Measurements from ENCODE around the gene RNLS.
A peak's percentile ranks its signal among the peaks of the same experiment; 100 is the strongest.

RNLS gene

DNA sequence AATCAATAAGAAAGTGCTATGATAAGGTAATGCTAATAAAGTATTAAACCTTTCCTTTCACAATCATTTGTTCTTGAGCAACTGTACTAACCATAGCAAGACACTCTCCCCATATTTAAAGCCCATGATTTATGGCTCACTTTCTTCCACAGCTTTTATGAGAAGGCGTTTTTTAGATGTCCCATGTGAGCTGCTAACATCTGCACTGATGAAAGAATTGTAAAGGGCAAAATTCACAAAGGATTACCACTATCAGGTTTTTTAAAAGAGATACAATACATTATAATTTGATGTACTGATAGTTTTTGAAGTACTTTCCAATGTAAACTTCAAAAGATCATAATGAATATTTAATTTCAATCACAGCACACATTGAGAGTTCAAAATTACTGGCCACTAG is 75.7 kb downstream of the RNLS start:
- Histone ChIP-seq H3K9me3 (ENCODE audit: control insufficient read depth in 5 of 5, low read length in 5 of 5) (no peaks in the 10 kb centered on the region), H3K4me3 (ENCODE audit: low read depth in 1 of 5, low read length in 5 of 5) (no peak overlapping the region), H3K27ac (ENCODE audit: low read depth, low read length) (no peak overlapping the region), H3K36me3 (ENCODE audit: control insufficient read depth in 5 of 5, insufficient read depth in 5 of 5, low read length in 5 of 5) (no peaks in the 10 kb centered on the region), H3K27me3 (ENCODE audit: control insufficient read depth in 5 of 5, insufficient read depth in 4 of 5, low read length in 5 of 5) (no peaks in the 10 kb centered on the region), H3K4me1 (ENCODE audit: control insufficient read depth in 5 of 5, insufficient read depth in 5 of 5, low read length in 5 of 5) (peaks cover 0 to 17% (median 0%) of the 10 kb centered on the region in 5 donors), H3K9ac (ENCODE audit: low read length in 5 of 5) (peak overlapping the region in 1 of 5 donors; percentile 22)

DNA sequence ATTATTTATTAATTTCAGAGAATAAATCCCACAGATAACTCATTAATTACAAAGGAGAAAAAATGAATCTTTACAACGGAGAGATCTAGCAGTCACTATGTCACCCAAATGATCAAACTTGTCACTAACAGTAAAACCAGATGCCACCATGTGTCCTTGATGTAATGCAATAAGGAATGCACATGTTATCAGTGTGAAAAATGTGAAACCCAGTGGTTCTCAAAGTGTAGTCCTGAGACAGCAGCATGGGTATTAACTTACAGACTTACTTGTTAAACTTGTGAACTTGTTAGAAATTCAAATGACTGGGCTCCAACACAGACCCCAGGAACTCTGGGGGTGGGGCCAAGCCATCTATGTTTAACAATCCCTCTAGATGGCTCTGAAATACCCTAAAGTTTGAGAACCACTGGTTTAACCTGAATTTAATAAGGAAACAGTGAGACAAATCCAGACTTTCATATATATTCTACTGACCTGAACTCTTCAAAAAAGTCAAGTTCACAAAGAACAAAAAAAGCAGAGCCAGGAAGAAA is 77.4 kb downstream of the RNLS start:
- H3K27ac ChIP-seq (ENCODE audit: low read depth, low read length), result no peak overlapping the region
- no peaks in the 10 kb centered on the region for H3K27me3 ChIP-seq (ENCODE audit: control insufficient read depth in 5 of 5, insufficient read depth in 4 of 5, low read length in 5 of 5)
- no peak overlapping the region for H3K4me3 ChIP-seq (ENCODE audit: low read depth in 1 of 5, low read length in 5 of 5)
- H3K4me1 ChIP-seq (ENCODE audit: control insufficient read depth in 5 of 5, insufficient read depth in 5 of 5, low read length in 5 of 5), result peaks cover 0 to 17% (median 0%) of the 10 kb centered on the region in 5 donors
- H3K9ac ChIP-seq (ENCODE audit: low read length in 5 of 5), result no peak overlapping the region
- no peaks in the 10 kb centered on the region for H3K36me3 ChIP-seq (ENCODE audit: control insufficient read depth in 5 of 5, insufficient read depth in 5 of 5, low read length in 5 of 5)
- no peaks in the 10 kb centered on the region for H3K9me3 ChIP-seq (ENCODE audit: control insufficient read depth in 5 of 5, low read length in 5 of 5)

DNA sequence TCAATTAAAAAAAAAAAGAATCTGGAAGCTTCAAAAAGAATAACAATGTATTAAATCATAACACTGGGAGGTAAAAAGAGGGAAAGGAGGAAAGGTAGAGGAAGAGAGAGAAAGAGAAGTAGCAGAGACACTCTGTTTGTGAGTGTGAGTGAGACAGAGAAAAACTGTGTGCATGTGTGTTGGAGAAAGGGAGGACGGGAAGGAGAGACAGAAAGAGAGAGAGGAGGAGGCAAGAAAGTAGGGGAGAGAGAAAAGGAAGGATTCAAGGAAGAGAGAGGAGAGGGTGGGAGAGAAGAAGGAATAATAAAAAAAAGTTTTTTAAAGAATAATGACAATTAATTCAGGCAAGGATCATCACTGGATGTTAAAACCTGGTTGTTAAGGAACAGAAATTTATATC is 77.9 kb downstream of the RNLS start:
- no peak overlapping the region for H3K27ac ChIP-seq (ENCODE audit: low read depth, low read length)
- no peaks in the 10 kb centered on the region for H3K9me3 ChIP-seq (ENCODE audit: control insufficient read depth in 5 of 5, low read length in 5 of 5)
- H3K27me3 ChIP-seq (ENCODE audit: control insufficient read depth in 5 of 5, insufficient read depth in 4 of 5, low read length in 5 of 5), result no peaks in the 10 kb centered on the region
- peaks cover 0 to 21% (median 0%) of the 10 kb centered on the region in 5 donors for H3K4me1 ChIP-seq (ENCODE audit: control insufficient read depth in 5 of 5, insufficient read depth in 5 of 5, low read length in 5 of 5)
- H3K36me3 ChIP-seq (ENCODE audit: control insufficient read depth in 5 of 5, insufficient read depth in 5 of 5, low read length in 5 of 5), result no peaks in the 10 kb centered on the region
- no peak overlapping the region for H3K9ac ChIP-seq (ENCODE audit: low read length in 5 of 5)
- H3K4me3 ChIP-seq (ENCODE audit: low read depth in 1 of 5, low read length in 5 of 5), result no peak overlapping the region

DNA sequence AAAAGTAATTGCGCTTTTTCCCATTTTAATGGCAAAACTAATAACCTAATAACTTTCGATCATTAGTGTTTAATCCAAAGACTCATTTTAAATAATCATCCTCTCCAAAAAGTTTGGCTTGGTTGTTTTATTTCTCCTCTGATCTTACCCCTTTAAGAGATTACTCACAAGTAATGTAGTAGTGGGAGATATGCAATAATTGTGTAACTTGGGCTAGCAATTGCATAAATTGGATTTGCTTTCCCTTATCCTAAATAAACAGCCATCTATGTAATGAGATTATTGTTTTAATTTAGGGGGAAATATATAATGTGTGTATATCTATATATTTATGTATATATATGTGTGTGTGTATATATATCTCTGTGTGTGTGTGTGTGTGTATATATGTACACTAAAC is 82.5 kb downstream of the RNLS start:
- H3K9ac ChIP-seq (ENCODE audit: low read length in 5 of 5), result no peak overlapping the region
- peaks cover 0 to 25% (median 2%) of the 10 kb centered on the region in 5 donors for H3K4me1 ChIP-seq (ENCODE audit: control insufficient read depth in 5 of 5, insufficient read depth in 5 of 5, low read length in 5 of 5)
- H3K27ac ChIP-seq (ENCODE audit: low read depth, low read length), result no peak overlapping the region
- H3K36me3 ChIP-seq (ENCODE audit: control insufficient read depth in 5 of 5, insufficient read depth in 5 of 5, low read length in 5 of 5), result no peaks in the 10 kb centered on the region
- no peaks in the 10 kb centered on the region for H3K27me3 ChIP-seq (ENCODE audit: control insufficient read depth in 5 of 5, insufficient read depth in 4 of 5, low read length in 5 of 5)
- H3K9me3 ChIP-seq (ENCODE audit: control insufficient read depth in 5 of 5, low read length in 5 of 5), result no peaks in the 10 kb centered on the region
- H3K4me3 ChIP-seq (ENCODE audit: low read depth in 1 of 5, low read length in 5 of 5), result no peak overlapping the region

DNA sequence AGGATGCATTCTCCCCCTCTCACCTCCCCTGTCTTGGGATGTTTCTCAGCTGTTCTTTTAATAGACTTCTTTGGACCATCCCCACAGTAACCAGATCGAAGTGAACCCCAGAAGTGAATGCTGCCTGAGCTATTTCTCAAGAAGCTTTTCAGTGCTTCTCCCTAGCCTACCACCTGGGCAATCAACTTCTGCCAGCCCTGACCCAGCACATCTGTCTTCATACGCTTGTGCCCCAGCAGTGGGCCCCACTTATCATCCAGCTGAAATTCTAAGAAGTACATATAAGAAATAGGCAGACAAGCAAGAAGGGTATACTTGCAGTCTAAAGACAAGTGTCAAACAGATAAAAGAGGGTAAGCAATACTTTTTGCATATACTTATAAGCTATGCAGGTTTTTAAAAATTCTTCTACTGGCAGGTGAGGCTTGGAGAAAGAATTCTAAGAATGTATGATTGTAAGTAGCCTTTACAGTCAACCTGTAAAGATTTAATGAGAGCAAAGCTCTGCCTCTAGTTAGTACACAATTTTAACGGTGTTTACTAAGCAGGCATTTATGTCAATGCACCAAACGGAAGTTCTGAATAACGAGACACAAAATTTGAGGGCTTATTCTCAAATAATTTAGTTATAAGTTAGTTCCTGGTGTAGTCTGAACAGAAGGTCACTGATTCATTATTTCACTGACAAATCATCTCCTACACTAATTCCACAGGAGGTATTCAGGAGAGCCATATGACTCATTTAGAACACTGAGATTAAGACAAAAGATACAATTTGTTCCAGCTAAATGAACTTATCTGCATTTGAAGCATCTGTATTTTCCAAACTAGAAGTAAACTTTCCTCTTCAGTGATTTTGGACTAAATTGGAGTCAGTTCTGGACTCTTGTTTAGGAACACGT is 83.3 kb downstream of the RNLS start:
- no peaks in the 10 kb centered on the region for H3K36me3 ChIP-seq (ENCODE audit: control insufficient read depth in 5 of 5, insufficient read depth in 5 of 5, low read length in 5 of 5)
- H3K27me3 ChIP-seq (ENCODE audit: control insufficient read depth in 5 of 5, insufficient read depth in 4 of 5, low read length in 5 of 5), result no peaks in the 10 kb centered on the region
- H3K9me3 ChIP-seq (ENCODE audit: control insufficient read depth in 5 of 5, low read length in 5 of 5), result no peaks in the 10 kb centered on the region
- H3K9ac ChIP-seq (ENCODE audit: low read length in 5 of 5), result no peak overlapping the region
- peaks cover 0 to 25% (median 2%) of the 10 kb centered on the region in 5 donors for H3K4me1 ChIP-seq (ENCODE audit: control insufficient read depth in 5 of 5, insufficient read depth in 5 of 5, low read length in 5 of 5)
- peak overlapping the region in 1 of 5 donors; percentile 8 for H3K4me3 ChIP-seq (ENCODE audit: low read depth in 1 of 5, low read length in 5 of 5)
- H3K27ac ChIP-seq (ENCODE audit: low read depth, low read length), result peak overlapping the region; percentile 20

DNA sequence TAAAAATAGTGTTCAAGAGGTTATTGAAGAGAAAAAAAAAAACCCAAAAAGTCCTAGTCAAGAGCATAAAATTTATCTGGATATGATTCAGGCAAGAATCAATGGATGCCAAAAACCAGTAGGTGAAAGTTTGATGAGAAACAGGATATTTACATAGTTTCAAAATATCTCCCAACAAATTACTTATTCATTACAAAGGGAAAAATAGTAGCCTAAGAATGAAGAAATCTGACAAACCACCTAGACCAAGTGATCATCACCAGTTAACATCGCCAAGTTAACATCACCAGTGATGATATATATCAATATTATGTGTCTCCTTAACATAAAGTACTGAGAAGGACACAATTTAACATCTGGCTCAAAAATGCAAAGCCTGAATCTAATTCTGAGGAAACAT is 85.2 kb downstream of the RNLS start:
- H3K4me1 ChIP-seq (ENCODE audit: control insufficient read depth in 5 of 5, insufficient read depth in 5 of 5, low read length in 5 of 5), result peaks cover 0 to 25% (median 2%) of the 10 kb centered on the region in 5 donors
- H3K36me3 ChIP-seq (ENCODE audit: control insufficient read depth in 5 of 5, insufficient read depth in 5 of 5, low read length in 5 of 5), result no peaks in the 10 kb centered on the region
- no peak overlapping the region for H3K4me3 ChIP-seq (ENCODE audit: low read depth in 1 of 5, low read length in 5 of 5)
- H3K27ac ChIP-seq (ENCODE audit: low read depth, low read length), result peak overlapping the region; percentile 66
- H3K9me3 ChIP-seq (ENCODE audit: control insufficient read depth in 5 of 5, low read length in 5 of 5), result no peaks in the 10 kb centered on the region
- no peaks in the 10 kb centered on the region for H3K27me3 ChIP-seq (ENCODE audit: control insufficient read depth in 5 of 5, insufficient read depth in 4 of 5, low read length in 5 of 5)
- no peak overlapping the region for H3K9ac ChIP-seq (ENCODE audit: low read length in 5 of 5)

DNA sequence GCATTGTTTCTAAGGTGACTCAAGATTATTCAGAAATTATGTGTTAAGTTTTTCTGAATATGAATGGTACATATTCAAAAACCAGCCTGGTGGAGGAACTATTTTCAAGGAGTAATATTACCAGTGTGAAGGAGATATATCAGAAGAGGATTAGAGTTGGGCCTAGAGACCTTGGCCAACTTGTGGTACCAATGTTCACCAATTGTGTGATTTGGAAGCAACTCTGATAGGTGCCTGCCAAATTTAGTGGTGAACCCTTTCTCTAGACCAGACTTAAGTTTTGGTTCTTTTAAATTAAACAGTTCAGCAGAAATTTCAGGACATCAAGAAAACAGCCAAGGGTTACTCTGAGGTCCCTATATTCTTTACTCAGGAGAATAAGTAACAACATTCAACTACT is 88.6 kb downstream of the RNLS start:
- Histone ChIP-seq H3K9ac (ENCODE audit: low read length in 5 of 5) (no peak overlapping the region), H3K27ac (ENCODE audit: low read depth, low read length) (no peak overlapping the region), H3K9me3 (ENCODE audit: control insufficient read depth in 5 of 5, low read length in 5 of 5) (no peaks in the 10 kb centered on the region), H3K4me3 (ENCODE audit: low read depth in 1 of 5, low read length in 5 of 5) (no peak overlapping the region), H3K4me1 (ENCODE audit: control insufficient read depth in 5 of 5, insufficient read depth in 5 of 5, low read length in 5 of 5) (peaks cover 0 to 13% (median 2%) of the 10 kb centered on the region in 5 donors), H3K27me3 (ENCODE audit: control insufficient read depth in 5 of 5, insufficient read depth in 4 of 5, low read length in 5 of 5) (no peaks in the 10 kb centered on the region), H3K36me3 (ENCODE audit: control insufficient read depth in 5 of 5, insufficient read depth in 5 of 5, low read length in 5 of 5) (no peaks in the 10 kb centered on the region)

DNA sequence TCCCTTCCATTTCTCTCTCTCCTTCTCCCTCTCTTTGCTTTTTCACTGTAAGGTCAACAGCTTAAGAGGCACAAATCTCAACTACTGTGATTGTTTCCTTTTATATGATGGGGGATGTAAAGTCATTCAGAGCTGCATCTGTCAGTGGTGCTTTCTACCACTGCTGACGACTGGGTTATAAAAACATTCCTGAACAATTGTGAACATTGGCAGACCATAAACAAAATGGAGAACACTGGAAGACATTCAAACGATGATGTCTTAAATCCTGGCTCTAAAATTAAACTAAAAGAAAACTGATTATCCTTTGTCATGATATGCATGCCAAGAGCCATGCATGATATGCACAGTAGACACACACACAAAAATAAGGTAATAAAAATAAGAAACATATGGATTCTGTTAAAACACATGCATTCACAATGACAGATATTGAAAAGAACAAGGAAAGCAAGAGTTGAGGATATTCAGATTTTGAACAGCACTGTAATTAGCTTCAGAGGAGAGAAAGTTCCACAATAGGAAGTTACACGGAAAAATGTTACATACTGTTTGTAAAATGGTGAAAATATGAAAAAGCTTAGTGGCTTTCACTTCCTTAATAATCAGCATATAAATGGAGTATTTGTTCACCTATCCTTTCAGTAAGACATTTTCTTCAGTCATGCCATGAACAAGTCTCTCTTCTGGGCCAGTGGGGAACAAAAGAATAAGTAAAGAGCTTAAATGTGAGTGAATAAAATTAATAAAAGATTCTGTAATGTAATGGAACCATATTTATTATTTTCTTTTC is 89.2 kb downstream of the RNLS start:
- Histone ChIP-seq H3K36me3 (ENCODE audit: control insufficient read depth in 5 of 5, insufficient read depth in 5 of 5, low read length in 5 of 5) (no peaks in the 10 kb centered on the region), H3K9me3 (ENCODE audit: control insufficient read depth in 5 of 5, low read length in 5 of 5) (no peaks in the 10 kb centered on the region), H3K27me3 (ENCODE audit: control insufficient read depth in 5 of 5, insufficient read depth in 4 of 5, low read length in 5 of 5) (no peaks in the 10 kb centered on the region), H3K4me1 (ENCODE audit: control insufficient read depth in 5 of 5, insufficient read depth in 5 of 5, low read length in 5 of 5) (peaks cover 0 to 13% (median 2%) of the 10 kb centered on the region in 5 donors), H3K27ac (ENCODE audit: low read depth, low read length) (no peak overlapping the region), H3K4me3 (ENCODE audit: low read depth in 1 of 5, low read length in 5 of 5) (no peak overlapping the region), H3K9ac (ENCODE audit: low read length in 5 of 5) (no peak overlapping the region)

DNA sequence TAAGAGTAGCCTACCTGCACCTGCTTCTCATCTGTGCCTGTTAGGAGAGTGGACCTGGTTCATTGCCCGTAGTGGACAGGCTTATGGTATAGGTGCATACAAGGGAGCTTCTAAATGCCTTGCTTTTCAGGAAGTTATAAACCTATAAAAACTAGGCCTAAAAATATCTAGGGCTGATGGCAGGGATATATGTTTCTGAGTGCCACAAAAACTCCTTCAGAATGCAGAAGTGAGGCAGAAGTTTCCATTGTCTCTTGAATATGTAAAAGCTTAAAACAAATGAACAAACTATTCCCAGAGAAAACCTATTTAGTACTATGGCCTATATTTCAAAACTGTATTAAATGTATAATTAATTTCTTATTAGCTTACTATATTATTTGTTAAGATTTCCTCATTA is 91.8 kb downstream of the RNLS start:
- Histone ChIP-seq H3K4me1 (ENCODE audit: control insufficient read depth in 5 of 5, insufficient read depth in 5 of 5, low read length in 5 of 5) (peaks cover 0 to 5% (median 2%) of the 10 kb centered on the region in 5 donors), H3K27ac (ENCODE audit: low read depth, low read length) (no peak overlapping the region), H3K9ac (ENCODE audit: low read length in 5 of 5) (no peak overlapping the region), H3K4me3 (ENCODE audit: low read depth in 1 of 5, low read length in 5 of 5) (no peak overlapping the region), H3K27me3 (ENCODE audit: control insufficient read depth in 5 of 5, insufficient read depth in 4 of 5, low read length in 5 of 5) (no peaks in the 10 kb centered on the region), H3K9me3 (ENCODE audit: control insufficient read depth in 5 of 5, low read length in 5 of 5) (no peaks in the 10 kb centered on the region), H3K36me3 (ENCODE audit: control insufficient read depth in 5 of 5, insufficient read depth in 5 of 5, low read length in 5 of 5) (no peaks in the 10 kb centered on the region)
